ENCODE data around the gene CCPG1. TPM values are rescaled to one million over a fixed set of nuclear protein-coding genes. Genes with fewer than 3 reads are reported as not detected.

The CCPG1 gene
- total and polyA plus RNA-seq, 2 of the 13 experiments (the other 11 are each of a cell fraction or from before 2014, with no cell fraction given) = 16.1 to 19.5 TPM

DNA sequence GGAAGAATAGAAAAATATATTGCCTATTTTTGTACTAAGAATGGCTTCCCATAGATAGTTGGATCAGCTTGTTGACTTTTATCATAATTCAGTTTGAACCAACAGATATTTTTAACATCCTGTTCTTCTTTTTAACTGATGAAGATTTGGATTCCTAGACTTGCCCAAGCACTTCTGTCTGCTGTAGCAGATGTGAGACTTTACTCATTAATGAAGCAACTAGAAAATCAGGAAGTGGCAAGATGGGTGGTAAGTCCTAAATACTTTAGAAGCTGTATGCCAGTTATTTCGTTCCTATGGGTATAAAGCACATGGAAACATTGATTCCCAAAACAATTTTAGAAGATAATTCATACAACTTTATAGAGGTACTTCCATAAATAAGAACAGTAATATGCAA, 80.8 kb downstream of the CCPG1 start (continued):
- TF ChIP-seq, protein P1, sequence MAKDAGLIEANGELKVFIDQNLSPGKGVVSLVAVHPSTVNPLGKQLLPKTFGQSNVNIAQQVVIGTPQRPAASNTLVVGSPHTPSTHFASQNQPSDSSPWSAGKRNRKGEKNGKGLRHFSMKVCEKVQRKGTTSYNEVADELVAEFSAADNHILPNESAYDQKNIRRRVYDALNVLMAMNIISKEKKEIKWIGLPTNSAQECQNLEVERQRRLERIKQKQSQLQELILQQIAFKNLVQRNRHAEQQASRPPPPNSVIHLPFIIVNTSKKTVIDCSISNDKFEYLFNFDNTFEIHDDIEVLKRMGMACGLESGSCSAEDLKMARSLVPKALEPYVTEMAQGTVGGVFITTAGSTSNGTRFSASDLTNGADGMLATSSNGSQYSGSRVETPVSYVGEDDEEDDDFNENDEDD (CRISPR knock-in tag; IDR thresholded peaks at IDR 0.05; ENCODE audit: borderline replicate concordance) = no peak
- no peak for TF ChIP-seq NR2F6 (IDR thresholded peaks at IDR 0.05)
- TF ChIP-seq NR2F6 (CRISPR knock-in tag; IDR thresholded peaks at IDR 0.05) = no peak
- TF ChIP-seq, protein P2, sequence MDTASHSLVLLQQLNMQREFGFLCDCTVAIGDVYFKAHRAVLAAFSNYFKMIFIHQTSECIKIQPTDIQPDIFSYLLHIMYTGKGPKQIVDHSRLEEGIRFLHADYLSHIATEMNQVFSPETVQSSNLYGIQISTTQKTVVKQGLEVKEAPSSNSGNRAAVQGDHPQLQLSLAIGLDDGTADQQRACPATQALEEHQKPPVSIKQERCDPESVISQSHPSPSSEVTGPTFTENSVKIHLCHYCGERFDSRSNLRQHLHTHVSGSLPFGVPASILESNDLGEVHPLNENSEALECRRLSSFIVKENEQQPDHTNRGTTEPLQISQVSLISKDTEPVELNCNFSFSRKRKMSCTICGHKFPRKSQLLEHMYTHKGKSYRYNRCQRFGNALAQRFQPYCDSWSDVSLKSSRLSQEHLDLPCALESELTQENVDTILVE (CRISPR knock-in tag; IDR thresholded peaks at IDR 0.05) = no peak
- TF ChIP-seq FOXA1 (IDR thresholded peaks at IDR 0.05) = no peak
- TF ChIP-seq FOXA1 (CRISPR knock-in tag; IDR thresholded peaks at IDR 0.05) = no peak
- no peak for TF ChIP-seq ZNF567 (CRISPR knock-in tag; IDR thresholded peaks at IDR 0.05; ENCODE audit: borderline replicate concordance)
- no peak for TF ChIP-seq ZNF878 (CRISPR knock-in tag; IDR thresholded peaks at IDR 0.05)
- no peak for TF ChIP-seq ATM (IDR thresholded peaks at IDR 0.05; ENCODE audit: borderline replicate concordance)

DNA sequence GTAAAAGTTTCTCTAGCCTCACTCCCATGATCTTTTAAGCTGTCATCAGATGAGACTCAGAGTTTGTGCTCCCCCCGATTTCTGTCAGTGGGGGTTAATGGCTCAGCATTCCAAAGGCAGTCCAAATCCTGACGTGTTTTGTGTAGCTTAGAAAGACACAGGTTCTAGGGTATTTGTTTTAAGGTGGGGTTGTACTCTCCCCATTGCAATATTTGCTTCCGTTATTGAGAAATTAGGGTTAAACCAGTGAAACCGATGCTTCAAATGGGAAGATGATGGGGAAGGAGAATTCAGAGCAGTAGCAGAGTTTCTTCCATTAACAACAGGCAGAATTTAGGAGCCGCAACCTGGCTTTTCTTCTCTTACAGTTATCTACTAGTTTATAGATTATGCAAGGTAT, 85.7 kb downstream of the CCPG1 start:
- FAIRE-seq = no peak

More for the DNA sequence above, 85.7 kb downstream of the CCPG1 start:
- BruUV-seq (replicated peaks) = no TSS peak
- Histone ChIP-seq H3K4me3 (replicated peaks in 1 of 3; ENCODE audit: insufficient read depth in 1 of 3, low read depth in 2 of 3, low read length in 3 of 3) (no peak overlapping the region), H3K36me3 (replicated peaks in 1 of 2; ENCODE audit: control insufficient read depth in 1 of 2, insufficient read depth in 2 of 2, low read length in 2 of 2) (no peaks in the 10 kb centered on the region), H4K20me1 (ENCODE audit: insufficient read depth, low read length) (no peaks in the 10 kb centered on the region), H3K27ac (ENCODE audit: extremely low read length, insufficient read depth, low read length) (no peak overlapping the region), H3K4me1 (ENCODE audit: insufficient read depth, low read length) (peaks cover 12% of the 10 kb centered on the region), H3K9me3 (ENCODE audit: low read length) (no peaks in the 10 kb centered on the region), H3K9ac (ENCODE audit: insufficient read depth, low read depth, low read length) (no peak overlapping the region), H3K4me2 (ENCODE audit: low read depth, low read length) (no peak overlapping the region), H3K79me2 (ENCODE audit: insufficient read depth, low read length) (peaks cover 12% of the 10 kb centered on the region), H3K27me3 (ENCODE audit: control insufficient read depth in 1 of 2, insufficient read depth in 2 of 2, low read length in 2 of 2) (no peaks in the 10 kb centered on the region), H2AFZ (ENCODE audit: low read length) (no peak overlapping the region)
- intact Hi-C loops (cut with micrococcal nuclease; ENCODE audit: unreplicated experiment) = no loop called here
- TF ChIP-seq ZNF850 (CRISPR knock-in tag; conservative IDR thresholded peaks at IDR 0.05) = no peak
- TF ChIP-seq GATAD1 (CRISPR knock-in tag; IDR thresholded peaks at IDR 0.05) = no peak
- TF ChIP-seq ZKSCAN5 (CRISPR knock-in tag; IDR thresholded peaks at IDR 0.05) = no peak
- TF ChIP-seq HNF4A (CRISPR knock-in tag; IDR thresholded peaks at IDR 0.05) = no peak
- TF ChIP-seq SCMH1 (CRISPR knock-in tag; IDR thresholded peaks at IDR 0.05; ENCODE audit: borderline replicate concordance) = no peak
- TF ChIP-seq, protein P3, sequence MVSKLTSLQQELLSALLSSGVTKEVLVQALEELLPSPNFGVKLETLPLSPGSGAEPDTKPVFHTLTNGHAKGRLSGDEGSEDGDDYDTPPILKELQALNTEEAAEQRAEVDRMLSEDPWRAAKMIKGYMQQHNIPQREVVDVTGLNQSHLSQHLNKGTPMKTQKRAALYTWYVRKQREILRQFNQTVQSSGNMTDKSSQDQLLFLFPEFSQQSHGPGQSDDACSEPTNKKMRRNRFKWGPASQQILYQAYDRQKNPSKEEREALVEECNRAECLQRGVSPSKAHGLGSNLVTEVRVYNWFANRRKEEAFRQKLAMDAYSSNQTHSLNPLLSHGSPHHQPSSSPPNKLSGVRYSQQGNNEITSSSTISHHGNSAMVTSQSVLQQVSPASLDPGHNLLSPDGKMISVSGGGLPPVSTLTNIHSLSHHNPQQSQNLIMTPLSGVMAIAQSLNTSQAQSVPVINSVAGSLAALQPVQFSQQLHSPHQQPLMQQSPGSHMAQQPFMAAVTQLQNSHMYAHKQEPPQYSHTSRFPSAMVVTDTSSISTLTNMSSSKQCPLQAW (CRISPR knock-in tag; IDR thresholded peaks at IDR 0.05) = no peak
- no peak for TF ChIP-seq KDM6A (CRISPR knock-in tag; IDR thresholded peaks at IDR 0.05; ENCODE audit: low read depth)
- TF ChIP-seq ZNF788 (CRISPR knock-in tag; IDR thresholded peaks at IDR 0.05; ENCODE audit: borderline replicate concordance) = no peak
- no peak for TF ChIP-seq ZNF792 (CRISPR knock-in tag; IDR thresholded peaks at IDR 0.05)
- TF ChIP-seq CEBPB (IDR thresholded peaks at IDR 0.05; ENCODE audit: borderline replicate concordance, low read depth, low read length) = no peak
- TF ChIP-seq ZNF678 (CRISPR knock-in tag; IDR thresholded peaks at IDR 0.05) = no peak
- in situ Hi-C loops (cut with HindIII; ENCODE audit: extremely low pct_ligation_motif_present, low pct_unique_long_range_greater_than_20kb) = no loop called here
- WGBS (ENCODE audit: low lambda C conversion rate) = 73% methylated on average over 5 of the region's 5 CpGs
- peak; percentile 5 for DNase-seq (ENCODE audit: low spot score)
- ATAC-seq = no peak
- ChIA-PET POLR2A (no interaction called here), CTCF (ENCODE audit: low intra/inter-chr PET ratio, low total read pairs) (no interaction called here)

Data from HepG2 (cell line).